ENCODE measurements around the gene GOLM1. TPM values are rescaled to one million over a fixed set of nuclear protein-coding genes. Genes with fewer than 3 reads are reported as not detected.

The GOLM1 gene
- total and polyA plus RNA-seq, 2 of the 4 experiments (the other 2 are of a cell fraction) = 54.8 to 59.2 TPM

DNA sequence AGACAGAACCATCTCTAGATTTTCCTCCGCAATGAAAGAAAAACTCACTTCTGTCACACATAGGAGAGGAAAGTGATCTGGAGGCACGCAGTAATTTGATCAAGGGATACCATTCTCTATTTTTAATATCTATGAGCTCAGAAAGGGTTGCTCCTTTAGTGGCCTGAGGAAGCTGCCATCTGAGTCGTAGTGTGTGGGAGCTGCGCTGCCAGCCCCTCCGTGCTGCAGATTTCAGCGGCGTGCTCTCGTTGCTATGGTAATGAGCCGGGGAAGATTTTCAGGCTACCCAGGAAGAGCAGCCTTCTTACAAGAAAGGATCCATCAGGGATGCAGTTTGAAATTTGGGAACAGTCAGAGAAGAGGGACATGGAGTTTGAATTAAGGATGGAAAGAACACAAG, 17.1 kb upstream of the GOLM1 start:
- no peaks in the 10 kb centered on the region for H3K79me1 ChIP-seq (ENCODE audit: low read depth in 1 of 2, low read length in 2 of 2)
- no peak for DNase-seq
- H3K4me1 ChIP-seq (ENCODE audit: control insufficient read depth, insufficient read depth, low read length) = no peaks in the 10 kb centered on the region
- H3K14ac ChIP-seq (replicated peaks; ENCODE audit: low read depth, low read length) = no peak overlapping the region
- no peak overlapping the region for H2BK5ac ChIP-seq (ENCODE audit: low read depth, low read length, poor library complexity, severe bottlenecking)
- no TSS peak for BruUV-seq (replicated peaks)
- no peak overlapping the region for H3K9ac ChIP-seq (ENCODE audit: low read depth, low read length)
- H2BK120ac ChIP-seq (ENCODE audit: low read depth, low read length) = no peak overlapping the region
- peaks cover 2% of the 10 kb centered on the region for H3K27me3 ChIP-seq (ENCODE audit: control insufficient read depth, insufficient read depth, low read length)
- H4K91ac ChIP-seq (ENCODE audit: insufficient read depth, low read depth, low read length) = no peak overlapping the region
- no peaks in the 10 kb centered on the region for H3K9me3 ChIP-seq (ENCODE audit: control insufficient read depth, insufficient read depth, low read length)
- H2BK20ac ChIP-seq (ENCODE audit: low read depth, low read length) = no peak overlapping the region
- in situ Hi-C loops (cut with MboI; ENCODE audit: low sequenced_read_pairs) (no loop called here), intact Hi-C loops (cut with micrococcal nuclease) (no loop called here), dilution Hi-C loops (cut with HindIII; ENCODE audit: low sequenced_read_pairs, unreplicated experiment) (no loop called here)
- H4K20me1 ChIP-seq (ENCODE audit: insufficient read depth, low read length) = no peaks in the 10 kb centered on the region
- H3K56ac ChIP-seq (ENCODE audit: extremely low read depth, insufficient read depth, low read length) = no peak overlapping the region
- H3K4me2 ChIP-seq (ENCODE audit: low read depth, low read length) = no peak overlapping the region
- H2BK15ac ChIP-seq (ENCODE audit: low read depth, low read length) = no peak overlapping the region
- no peaks in the 10 kb centered on the region for H3K36me3 ChIP-seq (ENCODE audit: control insufficient read depth, insufficient read depth, low read length)
- no peak for ATAC-seq (ENCODE audit: low read depth)
- no peak overlapping the region for H4K5ac ChIP-seq (ENCODE audit: low read depth, low read length)
- H3K9me1 ChIP-seq (ENCODE audit: insufficient read depth, low read length) = no peaks in the 10 kb centered on the region
- no peak overlapping the region for H3K4me3 ChIP-seq (ENCODE audit: insufficient read depth, low read depth, low read length)
- no peak overlapping the region for H3K4ac ChIP-seq (ENCODE audit: low read depth, low read length)
- no peak overlapping the region for H3K23ac ChIP-seq (ENCODE audit: low read depth, low read length)
- CTCF ChIA-PET = interaction anchor here (0.6 to 0.7 kb wide), 2 partner anchors 11 to 635 kb away, joined by 4 read pairs; no protein-coding TSS in a partner anchor
- no peak overlapping the region for H3K27ac ChIP-seq (ENCODE audit: insufficient read depth, low read length)
- H2AK5ac ChIP-seq (ENCODE audit: low read depth, low read length) = no peak overlapping the region
- H4K8ac ChIP-seq (ENCODE audit: low read depth in 2 of 2, low read length in 2 of 2) = no peak overlapping the region
- no peak overlapping the region for H2AFZ ChIP-seq (replicated peaks; ENCODE audit: low read length, poor library complexity)
- H3K18ac ChIP-seq (ENCODE audit: low read depth, low read length) = no peak overlapping the region
- no peak for TF ChIP-seq RFX5 (IDR thresholded peaks at IDR 0.05; ENCODE audit: low read depth, low read length)
- TF ChIP-seq MXI1 (IDR thresholded peaks at IDR 0.05; ENCODE audit: borderline replicate concordance, low read depth, low read length) = no peak
- TF ChIP-seq CHD1 (IDR thresholded peaks at IDR 0.05; ENCODE audit: low read depth, low read length) = no peak
- TF ChIP-seq SMC3 (IDR thresholded peaks at IDR 0.05; ENCODE audit: low read depth, low read length) = no peak
- TF ChIP-seq FOS (IDR thresholded peaks at IDR 0.05; ENCODE audit: low read depth, low read length) = no peak
- no peak for TF ChIP-seq CEBPB (IDR thresholded peaks at IDR 0.05; ENCODE audit: low read depth, low read length)
- TF ChIP-seq, protein P1, sequence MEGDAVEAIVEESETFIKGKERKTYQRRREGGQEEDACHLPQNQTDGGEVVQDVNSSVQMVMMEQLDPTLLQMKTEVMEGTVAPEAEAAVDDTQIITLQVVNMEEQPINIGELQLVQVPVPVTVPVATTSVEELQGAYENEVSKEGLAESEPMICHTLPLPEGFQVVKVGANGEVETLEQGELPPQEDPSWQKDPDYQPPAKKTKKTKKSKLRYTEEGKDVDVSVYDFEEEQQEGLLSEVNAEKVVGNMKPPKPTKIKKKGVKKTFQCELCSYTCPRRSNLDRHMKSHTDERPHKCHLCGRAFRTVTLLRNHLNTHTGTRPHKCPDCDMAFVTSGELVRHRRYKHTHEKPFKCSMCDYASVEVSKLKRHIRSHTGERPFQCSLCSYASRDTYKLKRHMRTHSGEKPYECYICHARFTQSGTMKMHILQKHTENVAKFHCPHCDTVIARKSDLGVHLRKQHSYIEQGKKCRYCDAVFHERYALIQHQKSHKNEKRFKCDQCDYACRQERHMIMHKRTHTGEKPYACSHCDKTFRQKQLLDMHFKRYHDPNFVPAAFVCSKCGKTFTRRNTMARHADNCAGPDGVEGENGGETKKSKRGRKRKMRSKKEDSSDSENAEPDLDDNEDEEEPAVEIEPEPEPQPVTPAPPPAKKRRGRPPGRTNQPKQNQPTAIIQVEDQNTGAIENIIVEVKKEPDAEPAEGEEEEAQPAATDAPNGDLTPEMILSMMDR (conservative IDR thresholded peaks at IDR 0.05; ENCODE audit: low read depth, low read length) = no peak
- TF ChIP-seq BHLHE40 (IDR thresholded peaks at IDR 0.05; ENCODE audit: low read depth, low read length) = no peak
- no peak for TF ChIP-seq POLR2A (IDR thresholded peaks at IDR 0.05; ENCODE audit: low read depth, low read length)
- TF ChIP-seq, protein P2, sequence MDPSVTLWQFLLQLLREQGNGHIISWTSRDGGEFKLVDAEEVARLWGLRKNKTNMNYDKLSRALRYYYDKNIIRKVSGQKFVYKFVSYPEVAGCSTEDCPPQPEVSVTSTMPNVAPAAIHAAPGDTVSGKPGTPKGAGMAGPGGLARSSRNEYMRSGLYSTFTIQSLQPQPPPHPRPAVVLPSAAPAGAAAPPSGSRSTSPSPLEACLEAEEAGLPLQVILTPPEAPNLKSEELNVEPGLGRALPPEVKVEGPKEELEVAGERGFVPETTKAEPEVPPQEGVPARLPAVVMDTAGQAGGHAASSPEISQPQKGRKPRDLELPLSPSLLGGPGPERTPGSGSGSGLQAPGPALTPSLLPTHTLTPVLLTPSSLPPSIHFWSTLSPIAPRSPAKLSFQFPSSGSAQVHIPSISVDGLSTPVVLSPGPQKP (IDR thresholded peaks at IDR 0.05; ENCODE audit: borderline replicate concordance, low read depth, low read length) = no peak
- no peak for TF ChIP-seq MAFK (IDR thresholded peaks at IDR 0.05; ENCODE audit: low read depth, low read length)
- TF ChIP-seq MAZ (IDR thresholded peaks at IDR 0.05; ENCODE audit: borderline replicate concordance, low read depth, low read length) = no peak
- no peak for TF ChIP-seq RAD21 (IDR thresholded peaks at IDR 0.05; ENCODE audit: low read length)
- TF ChIP-seq, protein P3, sequence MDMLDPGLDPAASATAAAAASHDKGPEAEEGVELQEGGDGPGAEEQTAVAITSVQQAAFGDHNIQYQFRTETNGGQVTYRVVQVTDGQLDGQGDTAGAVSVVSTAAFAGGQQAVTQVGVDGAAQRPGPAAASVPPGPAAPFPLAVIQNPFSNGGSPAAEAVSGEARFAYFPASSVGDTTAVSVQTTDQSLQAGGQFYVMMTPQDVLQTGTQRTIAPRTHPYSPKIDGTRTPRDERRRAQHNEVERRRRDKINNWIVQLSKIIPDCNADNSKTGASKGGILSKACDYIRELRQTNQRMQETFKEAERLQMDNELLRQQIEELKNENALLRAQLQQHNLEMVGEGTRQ (IDR thresholded peaks at IDR 0.05; ENCODE audit: low read depth, low read length) = no peak
- TF ChIP-seq NFE2L2 (IDR thresholded peaks at IDR 0.05; ENCODE audit: low read depth, low read length) = no peak
- TF ChIP-seq RCOR1 (IDR thresholded peaks at IDR 0.05; ENCODE audit: insufficient replicate concordance, low read length) = no peak
- no peak overlapping the region for H2AK9ac ChIP-seq (replicated peaks; ENCODE audit: low read depth, low read length, poor library complexity)
- WGBS, 2 experiments (ENCODE audit: extremely low coverage in 2 of 2, insufficient read length in 1 of 2) = 40% methylated on average over 1 of the region's 9 CpGs; no CpG with 5 or more reads in 1 of the 2 experiments
- POLR2A ChIA-PET (ENCODE audit: unreplicated experiment) = no interaction called here

All from IMR-90 (cell line).